Mesendoderm (in vitro differentiated cells): ENCODE measurements around the gene TEX13B. TPM values are rescaled to one million over a fixed set of nuclear protein-coding genes. Genes with fewer than 3 reads are reported as not detected.

Experiments used
- DNase-seq: peaks from one replicate; pipeline ENCODE4 v3.0.0; 2013
- H2AK5ac ChIP-seq: 2 replicates; pipeline ENCODE4 v1.6.1; 2013; ENCODE audit warnings: low read length, inconsistent platforms
- H2BK120ac ChIP-seq: 2 replicates; pipeline ENCODE4 v1.6.1; 2013; ENCODE audit warnings: low read depth, mild to moderate bottlenecking, low read length, moderate library complexity, mixed read lengths
- H2BK15ac ChIP-seq: replicated peaks from 2 replicates; pipeline ENCODE4 v1.6.1; 2013; ENCODE audit warnings: low read depth, mild to moderate bottlenecking, moderate library complexity
- H2BK5ac ChIP-seq: 2 replicates; pipeline ENCODE4 v1.6.1; 2013; ENCODE audit warnings: low read length, inconsistent platforms
- H3K18ac ChIP-seq: 2 replicates; pipeline ENCODE4 v1.6.1; 2013; ENCODE audit warnings: mild to moderate bottlenecking, low read length, mixed read lengths
- H3K23ac ChIP-seq: one replicate; pipeline ENCODE4 v1.6.1; 2013; ENCODE audit warnings: low read length
- H3K27ac ChIP-seq: 2 replicates; pipeline ENCODE4 v1.5.1; 2013; ENCODE audit warnings: low read depth, mild to moderate bottlenecking, inconsistent platforms, low read length, moderate library complexity
- H3K27me3 ChIP-seq: 2 replicates; pipeline ENCODE4 v1.6.1; 2013; ENCODE audit warnings: low read length, control low read depth, mild to moderate bottlenecking, inconsistent platforms; ENCODE audit not compliant: insufficient read depth, poor library complexity
- H3K36me3 ChIP-seq: 2 replicates; pipeline ENCODE4 v1.6.1; 2013; ENCODE audit warnings: low read length, inconsistent platforms; ENCODE audit not compliant: control insufficient read depth, insufficient read depth
- H3K4ac ChIP-seq: one replicate; pipeline ENCODE4 v1.6.1; 2013; ENCODE audit warnings: low read depth, mild to moderate bottlenecking, low read length, moderate library complexity
- H3K4me1 ChIP-seq: 2 replicates; pipeline ENCODE4 v1.6.1; 2013; ENCODE audit warnings: low read depth, low read length, inconsistent platforms; ENCODE audit not compliant: control insufficient read depth
- H3K4me2 ChIP-seq: 2 replicates; pipeline ENCODE4 v1.6.1; 2013; ENCODE audit warnings: low read length
- H3K4me3 ChIP-seq: 2 replicates; pipeline ENCODE4 v1.5.1; 2013; ENCODE audit warnings: mild to moderate bottlenecking, low read length
- H3K56ac ChIP-seq: one replicate; pipeline ENCODE4 v1.6.1; 2013; ENCODE audit warnings: low read length
- H3K79me1 ChIP-seq: 2 replicates; pipeline ENCODE4 v1.6.1; 2013; ENCODE audit warnings: low read length, inconsistent platforms
- H3K79me2 ChIP-seq: 2 replicates; pipeline ENCODE4 v1.6.1; 2013; ENCODE audit warnings: mild to moderate bottlenecking, low read length; ENCODE audit not compliant: control insufficient read depth, insufficient read depth
- H3K9ac ChIP-seq: 2 replicates; pipeline ENCODE4 v1.6.1; 2013; ENCODE audit warnings: low read length, inconsistent platforms
- H4K5ac ChIP-seq: one replicate; pipeline ENCODE4 v1.6.1; 2013; ENCODE audit warnings: low read length
- H4K8ac ChIP-seq: one replicate; pipeline ENCODE4 v1.6.1; 2013; ENCODE audit warnings: low read depth, mild to moderate bottlenecking, control low read depth, low read length, moderate library complexity
- WGBS: extraction: QIAGEN DNeasy Blood & Tissue Kit; methylation state at CpG from one replicate; pipeline ENCODE4 v1.1.7; 2013; ENCODE audit warnings: low lambda C conversion rate, missing lambda C conversion rate; ENCODE audit not compliant: insufficient coverage; ENCODE audit errors: extremely low coverage; 5-methylcytosine and 5-hydroxymethylcytosine counted together
- polyA plus RNA-seq, 2 experiments: library from polyadenylated mRNA; stranded (reverse); fragments of 200-250 nt; gene quantifications; one replicate each; pipeline ENCODE4 v1.2.3, GENCODE V29; 2013

TEX13B gene
- 0.08 TPM for polyA plus RNA-seq (2013, experiment 1 of 2)
- polyA plus RNA-seq (2013, experiment 2 of 2), result 0.14 TPM

DNA sequence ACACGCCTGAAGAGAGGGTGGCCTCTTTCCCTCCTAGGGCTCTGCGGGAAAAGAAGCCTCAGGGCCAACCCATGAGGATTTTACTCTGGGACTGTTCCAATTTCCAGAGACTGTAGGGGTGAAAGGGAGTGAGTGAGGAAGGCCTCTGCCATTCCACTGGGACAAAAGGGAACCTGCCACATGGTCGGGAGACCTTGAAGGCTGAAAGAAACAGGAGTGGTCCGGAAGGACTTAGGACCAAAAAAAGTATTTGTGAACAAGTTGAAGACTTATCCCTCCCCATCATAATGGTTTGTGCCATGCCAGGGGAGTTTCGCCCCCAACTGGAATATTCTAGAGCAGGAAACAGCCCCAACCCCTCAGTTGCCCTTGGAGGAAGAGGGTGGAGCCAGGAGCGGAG lies at the start of gene TEX13B:
TSS of gene TEX13B (minus strand) at position 15 of the 400 bp plus-strand sequence. CDS start 243 bp downstream, outside the sequence.
- Histone ChIP-seq H4K8ac (no peak within 1 kb of the TSS), H3K18ac (no peak within 1 kb of the TSS), H3K4me1 (no peaks in the 10 kb centered on the region), H3K27me3 (no peaks in the 10 kb centered on the region), H2BK120ac (no peak within 1 kb of the TSS), H2BK15ac (no peak within 1 kb of the TSS), H3K27ac (no peak within 1 kb of the TSS), H3K9ac (no peak within 1 kb of the TSS), H3K79me2 (no peaks in the 10 kb centered on the region), H3K4me2 (no peak within 1 kb of the TSS), H4K5ac (no peak within 1 kb of the TSS), H3K36me3 (no peaks in the 10 kb centered on the region), H3K23ac (no peak within 1 kb of the TSS), H3K4ac (no peak within 1 kb of the TSS), H2BK5ac (no peak within 1 kb of the TSS), H3K56ac (no peak within 1 kb of the TSS), H2AK5ac (no peak within 1 kb of the TSS), H3K79me1 (no peaks in the 10 kb centered on the region), H3K4me3 (no peak within 1 kb of the TSS)
- no CpG with 5 or more reads among the region's 6 CpGs for WGBS
- no peak for DNase-seq

DNA sequence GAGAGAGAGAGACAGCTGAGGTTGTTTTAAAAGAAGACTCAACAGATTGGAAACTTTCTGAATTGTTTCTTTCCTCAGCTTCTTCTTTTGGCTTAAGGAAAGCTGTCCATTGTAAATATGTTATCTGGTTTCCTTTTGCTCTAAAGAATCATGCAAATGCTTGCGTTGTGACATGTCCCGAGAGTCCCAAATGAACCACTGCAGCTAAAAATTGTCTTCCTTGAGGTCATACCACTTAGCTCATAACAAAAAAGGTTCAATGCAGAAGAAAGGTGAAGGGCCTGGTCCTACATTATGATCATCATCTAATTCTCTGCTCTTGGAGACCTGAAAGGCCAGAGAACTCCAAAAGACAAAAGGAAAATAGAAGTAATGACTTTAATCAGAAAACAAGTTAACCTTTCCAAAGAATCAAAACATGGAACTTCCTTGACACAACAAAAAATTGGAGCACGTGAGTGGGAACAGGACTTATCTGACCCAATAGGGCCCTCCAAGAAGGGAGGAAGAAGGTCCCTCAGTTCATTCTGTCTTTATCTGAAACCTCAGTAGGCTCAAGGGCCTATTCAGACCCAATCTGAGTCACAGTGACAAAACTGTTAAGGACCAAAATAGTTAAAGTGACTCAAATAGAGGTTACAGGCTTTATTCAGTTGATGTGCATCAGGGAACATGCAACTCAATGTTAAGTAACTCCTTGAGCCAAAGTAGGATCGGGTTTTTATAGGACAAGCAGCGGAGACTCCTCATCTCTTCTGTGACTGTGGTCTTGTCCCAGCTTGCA lies 48.0 kb upstream of the TEX13B start:
- Histone ChIP-seq H2AK5ac (no peak overlapping the region), H3K79me2 (no peaks in the 10 kb centered on the region), H4K5ac (no peak overlapping the region), H3K79me1 (no peaks in the 10 kb centered on the region), H3K4ac (no peak overlapping the region), H3K27ac (no peak overlapping the region), H2BK5ac (no peak overlapping the region), H3K4me1 (no peaks in the 10 kb centered on the region), H2BK120ac (no peak overlapping the region), H3K23ac (no peak overlapping the region), H4K8ac (no peak overlapping the region), H3K56ac (no peak overlapping the region), H3K27me3 (no peaks in the 10 kb centered on the region), H3K4me2 (no peak overlapping the region), H3K4me3 (no peak overlapping the region), H3K18ac (no peak overlapping the region), H2BK15ac (no peak overlapping the region), H3K9ac (no peak overlapping the region), H3K36me3 (no peaks in the 10 kb centered on the region)
- no CpG with 5 or more reads among the region's 5 CpGs for WGBS
- DNase-seq, result no peak

GRCh38 chrX:108028854-108029253 lies 46.7 kb upstream of the TEX13B start:
- Histone ChIP-seq H2BK15ac (no peak overlapping the region), H3K4ac (no peak overlapping the region), H2BK120ac (no peak overlapping the region), H3K36me3 (no peaks in the 10 kb centered on the region), H3K27ac (no peak overlapping the region), H3K18ac (no peak overlapping the region), H3K23ac (no peak overlapping the region), H3K79me1 (no peaks in the 10 kb centered on the region), H3K4me3 (no peak overlapping the region), H3K79me2 (no peaks in the 10 kb centered on the region), H3K4me2 (no peak overlapping the region), H3K56ac (no peak overlapping the region), H3K4me1 (no peaks in the 10 kb centered on the region), H3K9ac (no peak overlapping the region), H4K5ac (no peak overlapping the region), H2BK5ac (no peak overlapping the region), H4K8ac (no peak overlapping the region), H2AK5ac (no peak overlapping the region), H3K27me3 (no peaks in the 10 kb centered on the region)
- WGBS, result no CpG with 5 or more reads among the region's 1 CpG
- no peak for DNase-seq

DNA sequence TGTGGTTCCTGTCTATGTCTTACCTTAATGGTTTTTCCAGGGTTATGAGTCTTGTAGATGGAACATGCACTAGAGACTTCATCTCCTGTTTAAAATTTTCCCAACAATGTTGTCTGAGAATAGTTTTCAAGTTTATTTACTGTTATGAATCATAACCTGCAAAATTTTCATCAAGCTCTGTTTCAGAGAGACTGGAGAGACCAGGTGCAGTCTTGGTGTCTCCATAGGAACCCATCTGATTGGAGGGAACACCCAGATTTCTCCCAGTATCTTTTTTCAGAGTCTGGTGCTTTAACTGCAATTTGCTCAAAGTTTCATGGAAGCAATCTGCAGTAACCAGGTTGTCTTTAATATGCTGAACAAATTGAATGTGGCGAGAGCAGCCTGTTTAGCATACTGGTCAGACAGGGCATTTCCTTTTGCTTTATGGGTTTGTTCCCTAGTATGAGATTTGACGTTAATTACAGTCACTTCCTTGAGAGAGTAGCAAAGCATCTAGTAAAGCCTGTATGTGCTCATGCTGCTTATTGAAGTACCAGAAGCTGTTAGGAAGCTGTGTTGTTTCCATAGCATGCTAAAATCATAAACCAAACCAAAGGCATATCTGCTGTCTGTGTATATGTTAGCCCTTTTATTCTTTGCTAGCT lies 43.9 kb upstream of the TEX13B start:
- no peak overlapping the region for H4K5ac ChIP-seq
- no peak overlapping the region for H3K56ac ChIP-seq
- no peaks in the 10 kb centered on the region for H3K79me2 ChIP-seq
- H2BK5ac ChIP-seq, result no peak overlapping the region
- no peak overlapping the region for H3K18ac ChIP-seq
- H3K4me1 ChIP-seq, result no peaks in the 10 kb centered on the region
- no peak overlapping the region for H4K8ac ChIP-seq
- DNase-seq, result no peak
- no peak overlapping the region for H2BK120ac ChIP-seq
- WGBS, result no CpG with 5 or more reads among the region's 2 CpGs
- no peak overlapping the region for H3K27ac ChIP-seq
- no peaks in the 10 kb centered on the region for H3K27me3 ChIP-seq
- H3K4ac ChIP-seq, result no peak overlapping the region
- no peak overlapping the region for H3K23ac ChIP-seq
- H2BK15ac ChIP-seq, result no peak overlapping the region
- H2AK5ac ChIP-seq, result no peak overlapping the region
- no peak overlapping the region for H3K4me3 ChIP-seq
- H3K79me1 ChIP-seq, result no peaks in the 10 kb centered on the region
- H3K36me3 ChIP-seq, result no peaks in the 10 kb centered on the region
- no peak overlapping the region for H3K4me2 ChIP-seq
- no peak overlapping the region for H3K9ac ChIP-seq

- Histone ChIP-seq H3K56ac (no peak overlapping the region), H2BK15ac (no peak overlapping the region), H3K18ac (no peak overlapping the region), H3K4ac (no peak overlapping the region), H2AK5ac (no peak overlapping the region), H4K8ac (no peak overlapping the region), H2BK5ac (no peak overlapping the region), H3K4me2 (no peak overlapping the region), H2BK120ac (no peak overlapping the region), H3K79me2 (no peaks in the 10 kb centered on the region), H3K9ac (no peak overlapping the region), H4K5ac (no peak overlapping the region), H3K4me3 (no peak overlapping the region), H3K27me3 (no peaks in the 10 kb centered on the region), H3K4me1 (no peaks in the 10 kb centered on the region), H3K23ac (no peak overlapping the region), H3K79me1 (no peaks in the 10 kb centered on the region), H3K27ac (no peak overlapping the region), H3K36me3 (no peaks in the 10 kb centered on the region)
- no peak for DNase-seq
- no CpG with 5 or more reads among the region's 1 CpG for WGBS
Observed at GRCh38 chrX:108025376-108025775, 43.2 kb upstream of the TEX13B start.
